ENCODE measurements around the gene BOK. TPM values are rescaled to one million over a fixed set of nuclear protein-coding genes. Genes with fewer than 3 reads are reported as not detected.

Gene BOK
- polyA plus RNA-seq, 1 donor from 2014 or later = 2.3 TPM

GRCh38 chr2:241555711-241556110, 2.8 kb upstream of the BOK start:
- Histone ChIP-seq H3K4me3 (ENCODE audit: low read length) (no peak overlapping the region), H3K4me2 (ENCODE audit: low read length) (no peak overlapping the region), H3F3A (ENCODE audit: insufficient read depth, low read length, poor library complexity, severe bottlenecking) (no peaks in the 10 kb centered on the region), H4K20me1 (ENCODE audit: insufficient read depth) (no peaks in the 10 kb centered on the region), H3K9me2 (ENCODE audit: insufficient read depth, low read length) (no peaks in the 10 kb centered on the region), H3K36me3 (ENCODE audit: insufficient read depth, low read length) (no peaks in the 10 kb centered on the region), H3K79me2 (replicated peaks; ENCODE audit: insufficient read depth, low read length) (no peaks in the 10 kb centered on the region), H2AFZ (ENCODE audit: low read depth, low read length) (no peak overlapping the region), H3K9ac (ENCODE audit: low read length) (no peak overlapping the region), H3K27me3 (ENCODE audit: insufficient read depth, low read depth, low read length) (peaks cover 36% of the 10 kb centered on the region), H3K27ac (ENCODE audit: low read length) (no peak overlapping the region), H3K9me3 (ENCODE audit: low read length) (peaks cover 15% of the 10 kb centered on the region)
- TF ChIP-seq, protein P1, sequence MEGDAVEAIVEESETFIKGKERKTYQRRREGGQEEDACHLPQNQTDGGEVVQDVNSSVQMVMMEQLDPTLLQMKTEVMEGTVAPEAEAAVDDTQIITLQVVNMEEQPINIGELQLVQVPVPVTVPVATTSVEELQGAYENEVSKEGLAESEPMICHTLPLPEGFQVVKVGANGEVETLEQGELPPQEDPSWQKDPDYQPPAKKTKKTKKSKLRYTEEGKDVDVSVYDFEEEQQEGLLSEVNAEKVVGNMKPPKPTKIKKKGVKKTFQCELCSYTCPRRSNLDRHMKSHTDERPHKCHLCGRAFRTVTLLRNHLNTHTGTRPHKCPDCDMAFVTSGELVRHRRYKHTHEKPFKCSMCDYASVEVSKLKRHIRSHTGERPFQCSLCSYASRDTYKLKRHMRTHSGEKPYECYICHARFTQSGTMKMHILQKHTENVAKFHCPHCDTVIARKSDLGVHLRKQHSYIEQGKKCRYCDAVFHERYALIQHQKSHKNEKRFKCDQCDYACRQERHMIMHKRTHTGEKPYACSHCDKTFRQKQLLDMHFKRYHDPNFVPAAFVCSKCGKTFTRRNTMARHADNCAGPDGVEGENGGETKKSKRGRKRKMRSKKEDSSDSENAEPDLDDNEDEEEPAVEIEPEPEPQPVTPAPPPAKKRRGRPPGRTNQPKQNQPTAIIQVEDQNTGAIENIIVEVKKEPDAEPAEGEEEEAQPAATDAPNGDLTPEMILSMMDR (IDR thresholded peaks at IDR 0.05; ENCODE audit: poor library complexity, severe bottlenecking) = no peak
- TF ChIP-seq, protein P2, sequence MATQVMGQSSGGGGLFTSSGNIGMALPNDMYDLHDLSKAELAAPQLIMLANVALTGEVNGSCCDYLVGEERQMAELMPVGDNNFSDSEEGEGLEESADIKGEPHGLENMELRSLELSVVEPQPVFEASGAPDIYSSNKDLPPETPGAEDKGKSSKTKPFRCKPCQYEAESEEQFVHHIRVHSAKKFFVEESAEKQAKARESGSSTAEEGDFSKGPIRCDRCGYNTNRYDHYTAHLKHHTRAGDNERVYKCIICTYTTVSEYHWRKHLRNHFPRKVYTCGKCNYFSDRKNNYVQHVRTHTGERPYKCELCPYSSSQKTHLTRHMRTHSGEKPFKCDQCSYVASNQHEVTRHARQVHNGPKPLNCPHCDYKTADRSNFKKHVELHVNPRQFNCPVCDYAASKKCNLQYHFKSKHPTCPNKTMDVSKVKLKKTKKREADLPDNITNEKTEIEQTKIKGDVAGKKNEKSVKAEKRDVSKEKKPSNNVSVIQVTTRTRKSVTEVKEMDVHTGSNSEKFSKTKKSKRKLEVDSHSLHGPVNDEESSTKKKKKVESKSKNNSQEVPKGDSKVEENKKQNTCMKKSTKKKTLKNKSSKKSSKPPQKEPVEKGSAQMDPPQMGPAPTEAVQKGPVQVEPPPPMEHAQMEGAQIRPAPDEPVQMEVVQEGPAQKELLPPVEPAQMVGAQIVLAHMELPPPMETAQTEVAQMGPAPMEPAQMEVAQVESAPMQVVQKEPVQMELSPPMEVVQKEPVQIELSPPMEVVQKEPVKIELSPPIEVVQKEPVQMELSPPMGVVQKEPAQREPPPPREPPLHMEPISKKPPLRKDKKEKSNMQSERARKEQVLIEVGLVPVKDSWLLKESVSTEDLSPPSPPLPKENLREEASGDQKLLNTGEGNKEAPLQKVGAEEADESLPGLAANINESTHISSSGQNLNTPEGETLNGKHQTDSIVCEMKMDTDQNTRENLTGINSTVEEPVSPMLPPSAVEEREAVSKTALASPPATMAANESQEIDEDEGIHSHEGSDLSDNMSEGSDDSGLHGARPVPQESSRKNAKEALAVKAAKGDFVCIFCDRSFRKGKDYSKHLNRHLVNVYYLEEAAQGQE (IDR thresholded peaks at IDR 0.05; ENCODE audit: borderline replicate concordance) = no peak
- TF ChIP-seq SMC3 (conservative IDR thresholded peaks at IDR 0.05; ENCODE audit: poor library complexity) = no peak
- no peak for TF ChIP-seq TAF1 (IDR thresholded peaks at IDR 0.05; ENCODE audit: low read depth)
- TF ChIP-seq RAD21 (conservative IDR thresholded peaks at IDR 0.05) = no peak
- TF ChIP-seq POLR2AphosphoS5 (IDR thresholded peaks at IDR 0.05) = no peak
- TF ChIP-seq EZH2 (IDR thresholded peaks at IDR 0.05; ENCODE audit: borderline replicate concordance, insufficient read depth, low read length, poor library complexity, severe bottlenecking) = no peak
- TF ChIP-seq EP300 (conservative IDR thresholded peaks at IDR 0.05; ENCODE audit: poor library complexity, severe bottlenecking) = no peak
- no peak for TF ChIP-seq MXI1 (conservative IDR thresholded peaks at IDR 0.05; ENCODE audit: poor library complexity, severe bottlenecking)

GRCh38 chr2:241556746-241557145, 1.8 kb upstream of the BOK start:
- no peak for TF ChIP-seq POLR2AphosphoS5 (IDR thresholded peaks at IDR 0.05)
- TF ChIP-seq, protein P1 (IDR thresholded peaks at IDR 0.05; ENCODE audit: poor library complexity, severe bottlenecking) = no peak
- TF ChIP-seq, protein P2 (IDR thresholded peaks at IDR 0.05; ENCODE audit: borderline replicate concordance) = no peak
- no peak for TF ChIP-seq EZH2 (IDR thresholded peaks at IDR 0.05; ENCODE audit: borderline replicate concordance, insufficient read depth, low read length, poor library complexity, severe bottlenecking)
- no peak for TF ChIP-seq RAD21 (conservative IDR thresholded peaks at IDR 0.05)
- no peak for TF ChIP-seq MXI1 (conservative IDR thresholded peaks at IDR 0.05; ENCODE audit: poor library complexity, severe bottlenecking)
- TF ChIP-seq TAF1 (IDR thresholded peaks at IDR 0.05; ENCODE audit: low read depth) = no peak
- no peak for TF ChIP-seq SMC3 (conservative IDR thresholded peaks at IDR 0.05; ENCODE audit: poor library complexity)
- TF ChIP-seq EP300 (conservative IDR thresholded peaks at IDR 0.05; ENCODE audit: poor library complexity, severe bottlenecking) = no peak
- H3K27me3 ChIP-seq (ENCODE audit: insufficient read depth, low read depth, low read length) = peaks cover 36% of the 10 kb centered on the region
- H3K27ac ChIP-seq (ENCODE audit: low read length) = no peak overlapping the region
- H4K20me1 ChIP-seq (ENCODE audit: insufficient read depth) = no peaks in the 10 kb centered on the region
- no peaks in the 10 kb centered on the region for H3F3A ChIP-seq (ENCODE audit: insufficient read depth, low read length, poor library complexity, severe bottlenecking)
- H3K79me2 ChIP-seq (replicated peaks; ENCODE audit: insufficient read depth, low read length) = no peaks in the 10 kb centered on the region
- no peak overlapping the region for H2AFZ ChIP-seq (ENCODE audit: low read depth, low read length)
- H3K9me3 ChIP-seq (ENCODE audit: low read length) = peaks cover 15% of the 10 kb centered on the region
- no peaks in the 10 kb centered on the region for H3K9me2 ChIP-seq (ENCODE audit: insufficient read depth, low read length)
- no peak overlapping the region for H3K4me2 ChIP-seq (ENCODE audit: low read length)
- no peaks in the 10 kb centered on the region for H3K36me3 ChIP-seq (ENCODE audit: insufficient read depth, low read length)
- H3K9ac ChIP-seq (ENCODE audit: low read length) = no peak overlapping the region
- H3K4me3 ChIP-seq (ENCODE audit: low read length) = no peak overlapping the region

Data from neural cell (in vitro differentiated cells).